HG03457 (cell line): ENCODE results near the gene DSE.

ENCODE experiments used
- ATAC-seq: cut with Tn5 transposase; IDR thresholded peaks from one replicate; pipeline ENCODE4 v1.9.1; 2021; ENCODE audit warnings: moderate number of reproducible peaks; ENCODE audit not compliant: unreplicated experiment

DSE gene

GRCh38 chr6:116444575-116444974, 73.8 kb downstream of the DSE start:
- no peak for ATAC-seq

DNA sequence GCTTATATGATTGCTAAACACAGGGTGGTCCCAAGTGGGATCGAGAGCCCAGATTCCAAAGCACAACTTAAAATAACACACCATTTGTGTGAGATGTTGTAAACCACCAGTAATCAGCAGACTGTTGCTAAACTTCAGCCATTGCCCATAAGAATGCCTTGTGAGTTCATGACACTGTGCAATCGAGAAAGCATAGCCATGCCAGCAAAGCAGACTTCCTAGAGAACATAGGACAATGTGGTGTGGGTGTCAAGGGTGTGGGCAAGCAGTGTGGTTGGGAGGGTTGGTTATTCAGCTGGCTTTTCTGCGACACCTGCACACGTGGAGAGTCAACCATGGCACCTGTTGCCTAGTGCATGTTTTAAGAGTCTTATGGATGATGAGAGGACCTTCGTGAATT, 74.4 kb downstream of the DSE start:
- no peak for ATAC-seq

DNA sequence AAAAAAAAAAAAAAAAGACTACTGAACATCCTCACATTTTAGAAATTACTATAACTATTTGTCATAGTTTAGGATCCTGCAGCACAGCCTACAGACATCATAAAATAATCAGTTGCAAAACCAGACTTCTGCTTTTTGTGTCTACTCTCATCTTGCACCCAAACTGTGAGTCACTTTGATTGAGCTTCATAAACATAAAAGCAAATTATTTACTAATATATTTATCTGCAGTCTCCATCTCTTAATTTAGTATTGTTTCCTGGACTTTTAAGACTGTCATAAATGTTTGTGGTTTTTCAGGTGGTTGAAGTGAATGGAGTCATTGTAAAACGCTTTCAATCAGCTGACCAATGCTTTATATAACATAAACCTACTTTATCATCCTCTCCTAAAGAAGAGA, 75.7 kb downstream of the DSE start:
- no peak for ATAC-seq

DNA sequence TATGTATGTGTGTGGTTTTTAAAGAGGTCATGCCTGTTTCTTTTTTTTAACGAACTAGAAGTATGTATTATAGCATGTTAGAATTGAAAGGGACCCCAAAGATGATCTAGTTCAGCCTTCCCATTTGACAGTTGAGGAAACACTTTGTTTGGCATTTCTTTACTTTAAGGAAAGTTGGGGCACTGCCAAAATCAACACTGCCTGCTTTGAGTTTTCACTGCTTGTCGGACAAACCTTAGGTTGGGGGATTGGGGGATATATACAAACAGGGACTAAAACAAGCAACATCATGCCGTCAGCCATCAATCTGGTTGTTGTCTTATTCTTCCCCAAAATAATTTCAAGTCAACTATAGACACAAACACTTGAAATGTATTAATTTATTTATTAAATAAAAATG, 76.3 kb downstream of the DSE start:
- no peak for ATAC-seq

DNA sequence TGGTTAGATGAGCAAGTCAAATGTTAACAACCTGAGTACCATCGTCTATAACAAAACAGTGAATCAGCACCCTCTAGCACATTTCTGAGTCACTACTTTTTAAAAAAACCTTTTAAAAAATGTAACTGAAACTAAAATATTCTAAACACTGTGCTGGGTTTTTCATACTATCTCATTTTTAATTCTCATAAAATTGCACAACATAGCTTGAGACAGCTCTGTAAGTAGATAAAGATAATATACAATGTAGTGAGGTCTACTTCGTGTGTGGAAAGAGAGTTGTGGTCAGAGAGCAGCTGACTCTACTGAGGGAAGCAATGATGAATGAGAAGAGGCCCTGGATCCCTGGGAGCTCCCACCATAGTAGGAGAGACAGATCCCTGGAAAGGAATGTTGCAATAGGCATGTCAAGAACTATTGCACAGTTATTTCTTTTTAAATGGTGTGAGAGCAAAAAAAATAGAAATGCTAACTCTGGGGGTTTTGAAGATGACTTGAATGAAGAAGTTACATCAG, 76.8 kb downstream of the DSE start:
- ATAC-seq, result no peak

DNA sequence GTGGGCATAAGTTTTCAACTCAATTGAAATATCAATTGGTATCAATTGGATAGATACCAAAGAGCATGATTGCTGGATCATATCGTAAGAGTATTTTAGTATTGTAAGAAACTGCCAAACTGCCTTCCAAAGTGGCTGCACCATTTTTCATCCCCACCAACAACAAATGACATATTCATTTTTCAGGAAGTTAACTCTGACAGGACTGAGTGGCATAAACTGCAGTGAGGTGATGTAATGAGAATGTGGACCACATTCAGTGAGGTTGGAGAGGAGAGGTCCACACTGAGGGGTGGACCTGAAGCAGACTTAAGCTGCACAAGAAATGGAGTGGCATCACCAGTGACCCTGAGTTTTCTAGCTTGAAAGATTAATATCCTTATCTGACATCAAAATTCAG, 78.8 kb downstream of the DSE start:
- ATAC-seq, result no peak

- ATAC-seq, result no peak
These were observed 79.5 kb downstream of the DSE start for GRCh38 chr6:116450185-116450710.

GRCh38 chr6:116450769-116451740, 80.3 kb downstream of the DSE start:
- peak; percentile 73 for ATAC-seq

GRCh38 chr6:116451916-116452315, 81.2 kb downstream of the DSE start:
- ATAC-seq, result no peak

DNA sequence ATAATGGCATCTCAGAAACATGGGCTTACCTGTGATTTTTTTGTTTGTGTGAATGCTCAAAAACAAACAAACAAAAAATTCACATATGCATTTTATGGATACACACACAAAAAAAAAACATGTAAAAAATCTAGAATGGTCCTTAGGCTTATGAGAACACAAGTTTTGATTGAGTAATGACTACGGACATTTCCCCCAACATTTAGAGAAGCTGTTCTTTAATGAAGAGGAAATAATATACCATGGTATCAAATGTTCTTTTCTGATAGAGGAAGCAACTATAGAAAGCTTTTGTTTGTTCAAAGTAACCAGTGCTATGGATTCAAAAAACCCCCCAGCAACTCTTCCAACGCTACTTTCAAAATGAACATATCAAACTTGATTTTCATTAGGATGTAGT, 81.8 kb downstream of the DSE start:
- ATAC-seq, result no peak

DNA sequence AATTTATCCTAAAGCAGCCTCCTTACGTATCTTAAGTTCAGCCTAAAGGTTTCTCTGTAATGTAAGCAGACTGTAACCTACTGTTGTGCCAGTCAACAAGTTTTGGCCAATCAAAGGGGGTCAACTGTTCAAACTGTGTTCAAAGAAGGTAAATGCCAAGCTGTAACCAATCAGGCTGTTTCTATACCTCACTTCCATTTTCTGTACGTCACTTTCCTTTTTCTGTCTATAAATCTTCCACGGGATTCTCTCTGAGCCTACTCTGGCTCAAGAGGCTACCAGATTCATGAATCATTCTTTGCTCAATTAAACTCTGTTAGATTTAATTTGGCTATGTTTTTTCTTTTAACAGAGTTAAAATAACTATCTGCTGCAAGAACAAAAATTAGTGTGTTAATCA, 85.4 kb downstream of the DSE start:
- no peak for ATAC-seq

DNA sequence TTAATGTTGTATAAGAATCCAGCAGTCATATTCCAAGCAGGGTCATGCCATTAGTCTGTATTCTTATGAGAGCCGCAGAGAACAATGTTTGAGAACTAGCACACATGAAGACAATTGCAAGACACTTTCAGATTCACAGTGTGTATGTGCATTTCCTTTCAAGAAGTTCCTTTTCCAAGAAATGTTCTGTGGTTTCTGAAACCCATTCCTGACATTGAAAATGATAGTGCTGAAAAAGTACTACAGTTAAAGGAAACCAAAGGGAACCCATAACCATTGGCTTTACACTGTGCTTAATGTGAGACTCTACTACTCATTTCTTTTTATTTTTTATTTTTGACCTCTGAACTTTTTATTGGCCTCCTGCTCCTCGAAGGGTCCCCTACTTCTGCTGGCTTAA, 86.2 kb downstream of the DSE start:
- no peak for ATAC-seq

GRCh38 chr6:116458264-116458663, 87.5 kb downstream of the DSE start:
- no peak for ATAC-seq

DNA sequence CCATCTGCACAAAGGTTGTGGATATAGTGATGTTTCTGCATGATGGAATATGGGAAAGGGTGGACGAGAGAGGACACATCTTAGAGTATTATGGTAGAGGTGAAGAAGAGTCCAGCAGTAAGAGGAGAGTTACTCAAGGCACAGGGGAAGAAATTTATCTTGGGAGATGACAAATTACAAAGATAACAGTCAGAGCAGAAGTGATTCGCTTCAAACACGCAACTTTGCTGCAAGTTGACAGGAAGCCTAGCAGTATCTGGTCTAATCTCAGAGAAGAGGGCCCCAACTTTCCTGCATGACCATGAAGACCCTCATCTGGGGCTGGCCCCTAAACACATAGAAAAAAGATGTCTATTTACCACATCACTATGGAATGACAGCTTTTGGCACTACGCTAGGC, 89.2 kb downstream of the DSE start:
- ATAC-seq, result no peak

DNA sequence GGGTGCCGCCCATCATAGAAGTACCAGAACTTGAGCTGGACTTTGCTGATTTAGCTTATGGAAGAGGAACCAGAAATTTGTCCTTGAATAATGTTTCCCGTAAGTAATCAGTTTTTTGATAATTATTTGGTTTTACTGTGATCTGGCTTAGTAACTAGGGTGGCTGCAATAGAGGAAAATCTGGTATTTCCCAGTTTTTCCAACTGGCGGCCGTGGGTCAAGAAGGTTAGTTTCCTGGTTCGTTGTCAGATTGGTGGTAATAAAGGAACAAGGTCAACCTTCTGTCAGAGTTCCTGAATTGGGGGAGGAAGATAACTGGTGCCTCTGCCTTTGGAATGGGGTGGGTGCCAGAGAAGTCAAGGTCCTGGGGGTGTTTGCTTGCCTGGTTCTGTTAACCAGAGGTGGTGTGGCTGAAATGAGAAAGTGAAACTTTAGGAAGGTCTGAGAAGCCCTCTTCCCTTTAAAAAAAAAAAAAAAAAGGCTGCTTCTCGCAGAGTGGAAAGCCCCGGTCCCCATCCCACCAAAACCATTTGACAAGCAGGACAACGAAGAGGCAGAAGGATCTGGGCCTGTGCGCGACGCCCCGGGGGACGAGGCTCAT, 90.7 kb downstream of the DSE start, which contains the start of gene CALHM6:
TSS of gene CALHM6 (plus strand) at position 45 of the 601 bp plus-strand sequence. CDS start at position 600, 555 bp downstream.
- peak; percentile 6 for ATAC-seq

GRCh38 chr6:116461932-116462885, 91.5 kb downstream of the DSE start:
- ATAC-seq, result peak; percentile 67

DNA sequence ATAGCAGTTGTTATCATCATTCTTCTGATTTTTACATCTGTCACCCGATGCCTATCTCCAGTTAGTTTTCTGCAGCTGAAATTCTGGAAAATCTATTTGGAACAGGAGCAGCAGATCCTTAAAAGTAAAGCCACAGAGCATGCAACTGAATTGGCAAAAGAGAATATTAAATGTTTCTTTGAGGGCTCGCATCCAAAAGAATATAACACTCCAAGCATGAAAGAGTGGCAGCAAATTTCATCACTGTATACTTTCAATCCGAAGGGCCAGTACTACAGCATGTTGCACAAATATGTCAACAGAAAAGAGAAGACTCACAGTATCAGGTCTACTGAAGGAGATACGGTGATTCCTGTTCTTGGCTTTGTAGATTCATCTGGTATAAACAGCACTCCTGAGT, 92.6 kb downstream of the DSE start:
- no peak for ATAC-seq

- ATAC-seq, result no peak
These were observed 94.5 kb downstream of the DSE start for GRCh38 chr6:116465246-116465645.

GRCh38 chr6:116467096-116467495, 96.3 kb downstream of the DSE start:
- no peak for ATAC-seq

DNA sequence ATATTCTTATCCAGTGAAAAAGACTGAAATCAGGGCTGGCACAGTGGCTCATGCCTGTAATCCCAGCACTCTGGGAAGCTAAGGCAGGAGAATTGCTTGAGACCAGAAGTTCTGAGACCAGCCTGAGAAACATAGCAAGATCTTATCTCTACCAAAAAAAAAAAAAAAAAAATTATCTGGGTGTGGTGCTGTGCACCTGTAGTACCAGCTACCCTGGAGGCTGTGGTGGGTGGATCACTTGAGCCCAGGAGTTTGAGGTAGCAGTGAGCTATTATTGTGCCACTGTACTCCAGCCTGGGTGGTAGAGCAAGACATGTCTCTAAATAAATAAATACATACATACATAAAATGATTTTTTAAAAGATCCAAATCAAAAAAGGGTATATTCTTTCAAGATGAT, 96.8 kb downstream of the DSE start:
- no peak for ATAC-seq

DNA sequence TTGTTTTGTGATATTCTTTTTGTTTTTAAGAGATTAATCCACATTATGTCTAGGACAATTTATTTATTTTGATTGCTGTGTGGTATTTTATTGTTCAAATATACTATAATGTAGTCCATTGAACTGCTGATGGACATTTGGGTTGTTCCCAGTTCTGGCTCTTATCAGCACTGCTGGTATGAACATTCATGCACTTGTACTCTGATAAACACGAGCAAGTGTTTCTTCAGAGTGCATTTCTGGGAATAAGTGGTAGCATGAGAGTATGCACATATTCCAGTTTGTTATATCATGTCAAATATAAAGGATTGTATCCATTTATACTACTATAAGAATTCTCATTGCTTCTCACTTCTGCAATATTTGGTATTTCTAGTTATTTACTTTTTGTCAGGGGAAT, 97.5 kb downstream of the DSE start:
- no peak for ATAC-seq
